HEK293 (cell line): ENCODE data around the gene PARP3.
A peak's percentile ranks its signal among the peaks of the same experiment; 100 is the strongest.

Source experiments
- BCL11A ChIP-seq: fragments of 450-650 bp; formaldehyde crosslinking; IDR thresholded peaks from 2 replicates; pipeline ENCODE4 v1.5.1; 2016; ENCODE audit warnings: low read depth, missing biosample characterization, missing genetic modification characterization
- BCL11B ChIP-seq: fragments of 450-650 bp; formaldehyde crosslinking; IDR thresholded peaks from 2 replicates; pipeline ENCODE4 v1.5.1; 2016; ENCODE audit warnings: low read depth, missing biosample characterization, missing genetic modification characterization
- BCL6B ChIP-seq: fragments of 450-650 bp; formaldehyde crosslinking; IDR thresholded peaks from 2 replicates; pipeline ENCODE4 v1.5.1; 2017; ENCODE audit warnings: missing biosample characterization, missing genetic modification characterization
- EGR2 ChIP-seq: fragments of 450-650 bp; formaldehyde crosslinking; IDR thresholded peaks from 2 replicates; pipeline ENCODE4 v1.5.1; 2016; ENCODE audit warnings: low read depth, missing biosample characterization, missing genetic modification characterization
- GFI1B ChIP-seq: fragments of 450-650 bp; formaldehyde crosslinking; IDR thresholded peaks from 2 replicates; pipeline ENCODE4 v1.5.1; 2016; ENCODE audit warnings: missing biosample characterization, missing genetic modification characterization
- KLF1 ChIP-seq: fragments of 450-650 bp; formaldehyde crosslinking; IDR thresholded peaks from 2 replicates; pipeline ENCODE4 v1.5.1; 2016; ENCODE audit warnings: missing biosample characterization, missing genetic modification characterization
- KLF16 ChIP-seq: fragments of 450-650 bp; formaldehyde crosslinking; IDR thresholded peaks from 2 replicates; pipeline ENCODE4 v1.5.1; 2017; ENCODE audit warnings: missing biosample characterization, missing genetic modification characterization
- KLF8 ChIP-seq: fragments of 450-650 bp; formaldehyde crosslinking; IDR thresholded peaks from 2 replicates; pipeline ENCODE4 v1.5.1; 2016; ENCODE audit warnings: missing biosample characterization, missing genetic modification characterization
- ZBTB17 ChIP-seq: fragments of 450-650 bp; formaldehyde crosslinking; IDR thresholded peaks from 2 replicates; pipeline ENCODE4 v1.5.1; 2016; ENCODE audit warnings: missing biosample characterization, missing genetic modification characterization
- ZNF10 ChIP-seq: fragments of 450-650 bp; formaldehyde crosslinking; IDR thresholded peaks from 2 replicates; pipeline ENCODE4 v1.5.1; 2017; ENCODE audit warnings: missing biosample characterization, missing genetic modification characterization
- ZNF169 ChIP-seq: fragments of 450-650 bp; formaldehyde crosslinking; IDR thresholded peaks from 2 replicates; pipeline ENCODE4 v1.5.1; 2016; ENCODE audit warnings: missing biosample characterization, missing genetic modification characterization
- ZNF184 ChIP-seq: fragments of 450-650 bp; IDR thresholded peaks from 2 replicates; pipeline ENCODE4 v1.5.1; 2018; ENCODE audit warnings: missing biosample characterization, mild to moderate bottlenecking, missing genetic modification characterization
- ZNF19 ChIP-seq: fragments of 450-650 bp; formaldehyde crosslinking; IDR thresholded peaks from 2 replicates; pipeline ENCODE4; 2016; ENCODE audit warnings: missing biosample characterization, missing genetic modification characterization, low read depth
- ZNF239 ChIP-seq: fragments of 450-650 bp; formaldehyde crosslinking; IDR thresholded peaks from 2 replicates; pipeline ENCODE4 v1.5.1; 2016; ENCODE audit warnings: missing biosample characterization, missing genetic modification characterization
- ZNF324 ChIP-seq: fragments of 450-650 bp; formaldehyde crosslinking; IDR thresholded peaks from 2 replicates; pipeline ENCODE4 v1.5.1; 2016; ENCODE audit warnings: missing biosample characterization, missing genetic modification characterization
- ZNF354C ChIP-seq: fragments of 450-650 bp; formaldehyde crosslinking; IDR thresholded peaks from 2 replicates; pipeline ENCODE4 v1.5.1; 2016; ENCODE audit warnings: missing biosample characterization, missing genetic modification characterization, low read depth, borderline replicate concordance
- ZNF366 ChIP-seq: fragments of 450-650 bp; formaldehyde crosslinking; conservative IDR thresholded peaks from 2 replicates; pipeline ENCODE4 v1.5.1; 2016; ENCODE audit warnings: missing biosample characterization, missing genetic modification characterization
- ZNF398 ChIP-seq: fragments of 450-650 bp; formaldehyde crosslinking; IDR thresholded peaks from 2 replicates; pipeline ENCODE4 v1.5.1; 2017; ENCODE audit warnings: missing biosample characterization, missing genetic modification characterization
- ZNF426 ChIP-seq: fragments of 450-650 bp; formaldehyde crosslinking; IDR thresholded peaks from 2 replicates; pipeline ENCODE4 v1.5.1; 2017; ENCODE audit warnings: missing biosample characterization, missing genetic modification characterization, mild to moderate bottlenecking, inconsistent platforms, moderate library complexity
- ZNF530 ChIP-seq: fragments of 450-650 bp; formaldehyde crosslinking; IDR thresholded peaks from 2 replicates; pipeline ENCODE4 v1.5.1; 2016; ENCODE audit warnings: low read depth, missing biosample characterization, missing genetic modification characterization
- ZNF544 ChIP-seq: fragments of 450-650 bp; formaldehyde crosslinking; IDR thresholded peaks from 2 replicates; pipeline ENCODE4 v1.5.0; 2017; ENCODE audit warnings: missing biosample characterization, missing genetic modification characterization
- ZNF558 ChIP-seq: fragments of 450-650 bp; formaldehyde crosslinking; IDR thresholded peaks from 2 replicates; pipeline ENCODE4 v1.5.1; 2016; ENCODE audit warnings: missing biosample characterization, missing genetic modification characterization
- ZNF561 ChIP-seq: fragments of 450-650 bp; IDR thresholded peaks from 2 replicates; pipeline ENCODE4 v1.5.1; 2018; ENCODE audit warnings: missing biosample characterization, missing genetic modification characterization, borderline replicate concordance
- ZNF571 ChIP-seq: fragments of 450-650 bp; formaldehyde crosslinking; IDR thresholded peaks from 2 replicates; pipeline ENCODE4 v1.5.0; 2017; ENCODE audit warnings: missing biosample characterization, missing genetic modification characterization
- ZNF624 ChIP-seq: fragments of 450-650 bp; formaldehyde crosslinking; IDR thresholded peaks from 2 replicates; pipeline ENCODE4 v1.5.1; 2017; ENCODE audit warnings: missing biosample characterization, missing genetic modification characterization
- ZNF645 ChIP-seq: fragments of 450-650 bp; formaldehyde crosslinking; IDR thresholded peaks from 2 replicates; pipeline ENCODE4; 2016; ENCODE audit warnings: missing biosample characterization, missing genetic modification characterization
- ZNF776 ChIP-seq: fragments of 450-650 bp; formaldehyde crosslinking; IDR thresholded peaks from 2 replicates; pipeline ENCODE4 v1.5.0; 2017; ENCODE audit warnings: missing biosample characterization, missing genetic modification characterization, borderline replicate concordance
- ZNF777 ChIP-seq: fragments of 450-650 bp; formaldehyde crosslinking; IDR thresholded peaks from 2 replicates; pipeline ENCODE4 v1.5.1; 2017; ENCODE audit warnings: missing biosample characterization, missing genetic modification characterization, borderline replicate concordance
- ZNF785 ChIP-seq: fragments of 450-650 bp; formaldehyde crosslinking; IDR thresholded peaks from 2 replicates; pipeline ENCODE4 v1.5.1; 2016; ENCODE audit warnings: missing biosample characterization, missing genetic modification characterization
- TF ChIP-seq, protein P1 (sequence below): fragments of 450-650 bp; formaldehyde crosslinking; IDR thresholded peaks from 2 replicates; pipeline ENCODE4 v1.5.1; 2016; ENCODE audit warnings: missing biosample characterization, missing genetic modification characterization, borderline replicate concordance
- TF ChIP-seq, protein P2 (sequence below): fragments of 450-650 bp; formaldehyde crosslinking; IDR thresholded peaks from 2 replicates; pipeline ENCODE4 v1.5.1; 2017; ENCODE audit warnings: missing biosample characterization, missing genetic modification characterization

Gene PARP3

DNA sequence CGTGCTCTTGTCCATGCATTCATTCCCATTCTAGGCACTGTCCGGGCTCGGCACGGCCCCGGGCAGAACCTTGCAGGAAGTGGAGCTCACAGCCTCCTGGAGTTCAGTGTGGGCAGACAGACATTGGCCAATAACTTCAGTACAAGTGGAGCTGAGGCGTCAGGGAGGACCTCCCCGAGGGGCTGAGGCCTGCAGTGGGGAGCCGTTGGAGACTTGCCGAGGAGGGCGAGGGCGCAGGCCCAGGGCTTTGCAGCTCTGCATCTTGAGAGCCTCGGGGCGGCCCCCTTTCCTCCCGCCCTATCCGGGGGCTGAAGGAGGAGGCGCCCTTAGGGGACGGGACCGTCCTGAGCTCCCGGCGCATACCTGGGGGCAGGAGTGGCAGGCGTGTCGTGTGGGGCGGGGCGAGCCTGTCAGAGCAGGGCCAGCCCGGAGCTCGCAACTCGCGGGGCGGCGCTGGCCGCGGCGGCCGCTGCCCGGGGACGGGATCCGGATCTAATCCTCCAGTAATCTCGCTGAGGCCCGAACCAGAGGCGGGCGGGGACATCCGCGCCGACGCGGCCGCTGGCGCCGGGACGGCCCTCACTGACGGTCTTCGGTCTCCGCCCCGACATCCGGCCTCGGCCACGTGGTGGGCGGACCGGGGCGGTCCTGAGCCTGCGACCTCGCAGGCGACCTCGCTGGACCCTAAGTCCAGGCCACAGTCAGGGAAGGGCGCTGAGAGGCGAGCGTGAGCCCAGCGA lies 40.8 kb downstream of the PARP3 start, which contains the start of gene ACY1 (continued):
- TF ChIP-seq, protein P1, sequence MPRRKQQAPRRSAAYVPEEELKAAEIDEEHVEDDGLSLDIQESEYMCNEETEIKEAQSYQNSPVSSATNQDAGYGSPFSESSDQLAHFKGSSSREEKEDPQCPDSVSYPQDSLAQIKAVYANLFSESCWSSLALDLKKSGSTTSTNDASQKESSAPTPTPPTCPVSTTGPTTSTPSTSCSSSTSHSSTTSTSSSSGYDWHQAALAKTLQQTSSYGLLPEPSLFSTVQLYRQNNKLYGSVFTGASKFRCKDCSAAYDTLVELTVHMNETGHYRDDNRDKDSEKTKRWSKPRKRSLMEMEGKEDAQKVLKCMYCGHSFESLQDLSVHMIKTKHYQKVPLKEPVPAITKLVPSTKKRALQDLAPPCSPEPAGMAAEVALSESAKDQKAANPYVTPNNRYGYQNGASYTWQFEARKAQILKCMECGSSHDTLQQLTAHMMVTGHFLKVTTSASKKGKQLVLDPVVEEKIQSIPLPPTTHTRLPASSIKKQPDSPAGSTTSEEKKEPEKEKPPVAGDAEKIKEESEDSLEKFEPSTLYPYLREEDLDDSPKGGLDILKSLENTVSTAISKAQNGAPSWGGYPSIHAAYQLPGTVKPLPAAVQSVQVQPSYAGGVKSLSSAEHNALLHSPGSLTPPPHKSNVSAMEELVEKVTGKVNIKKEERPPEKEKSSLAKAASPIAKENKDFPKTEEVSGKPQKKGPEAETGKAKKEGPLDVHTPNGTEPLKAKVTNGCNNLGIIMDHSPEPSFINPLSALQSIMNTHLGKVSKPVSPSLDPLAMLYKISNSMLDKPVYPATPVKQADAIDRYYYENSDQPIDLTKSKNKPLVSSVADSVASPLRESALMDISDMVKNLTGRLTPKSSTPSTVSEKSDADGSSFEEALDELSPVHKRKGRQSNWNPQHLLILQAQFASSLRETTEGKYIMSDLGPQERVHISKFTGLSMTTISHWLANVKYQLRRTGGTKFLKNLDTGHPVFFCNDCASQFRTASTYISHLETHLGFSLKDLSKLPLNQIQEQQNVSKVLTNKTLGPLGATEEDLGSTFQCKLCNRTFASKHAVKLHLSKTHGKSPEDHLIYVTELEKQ = no peak
- no peak for TF ChIP-seq ZNF184 (tag by site-specific recombination)
- no peak for TF ChIP-seq ZNF10
- no peak for TF ChIP-seq ZNF354C (tag by site-specific recombination)
- no peak for TF ChIP-seq ZNF324 (tag by site-specific recombination)
- TF ChIP-seq BCL11B (tag by site-specific recombination) = no peak
- no peak for TF ChIP-seq ZNF571 (tag by site-specific recombination)
- TF ChIP-seq ZNF530 = no peak
- peak; percentile 82 for TF ChIP-seq ZNF777 (tag by site-specific recombination)
- 0 out of 2 replicates have a peak, but pooled peaks have one; percentile 11 for TF ChIP-seq ZNF366
- no peak for TF ChIP-seq ZNF624 (tag by site-specific recombination)
- no peak for TF ChIP-seq ZNF776 (tag by site-specific recombination)
- no peak for TF ChIP-seq ZNF239
- TF ChIP-seq BCL11A (tag by site-specific recombination) = 0 out of 2 replicates have a peak, but pooled peaks have one; percentile 31
- TF ChIP-seq ZNF561 (tag by site-specific recombination) = 0 out of 2 replicates have a peak, but pooled peaks have one; percentile 40
- TF ChIP-seq EGR2 (tag by site-specific recombination) = peak; percentile 29
- no peak for TF ChIP-seq GFI1B (tag by site-specific recombination)
- no peak for TF ChIP-seq BCL6B
- no peak for TF ChIP-seq ZNF645 (tag by site-specific recombination)
- TF ChIP-seq ZNF785 (tag by site-specific recombination) = no peak
- TF ChIP-seq ZNF169 (tag by site-specific recombination) = no peak
- TF ChIP-seq KLF1 = peak; percentile 60
- TF ChIP-seq ZNF19 (tag by site-specific recombination) = no peak
- no peak for TF ChIP-seq ZNF544 (tag by site-specific recombination)
- TF ChIP-seq, protein P2, sequence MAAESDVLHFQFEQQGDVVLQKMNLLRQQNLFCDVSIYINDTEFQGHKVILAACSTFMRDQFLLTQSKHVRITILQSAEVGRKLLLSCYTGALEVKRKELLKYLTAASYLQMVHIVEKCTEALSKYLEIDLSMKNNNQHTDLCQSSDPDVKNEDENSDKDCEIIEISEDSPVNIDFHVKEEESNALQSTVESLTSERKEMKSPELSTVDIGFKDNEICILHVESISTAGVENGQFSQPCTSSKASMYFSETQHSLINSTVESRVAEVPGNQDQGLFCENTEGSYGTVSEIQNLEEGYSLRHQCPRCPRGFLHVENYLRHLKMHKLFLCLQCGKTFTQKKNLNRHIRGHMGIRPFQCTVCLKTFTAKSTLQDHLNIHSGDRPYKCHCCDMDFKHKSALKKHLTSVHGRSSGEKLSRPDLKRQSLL (tag by site-specific recombination) = no peak
- no peak; the same call in 1 of the 2 replicates for TF ChIP-seq ZNF398 (tag by site-specific recombination)
- peak; percentile 69 for TF ChIP-seq ZBTB17
- TF ChIP-seq KLF8 = peak; percentile 84
- no peak for TF ChIP-seq KLF16 (tag by site-specific recombination)
- no peak for TF ChIP-seq ZNF426 (tag by site-specific recombination)
- TF ChIP-seq ZNF558 (tag by site-specific recombination) = no peak
